ENCODE data around the gene EIF2D. TPM values are rescaled to one million over a fixed set of nuclear protein-coding genes. Genes with fewer than 3 reads are reported as not detected.

The EIF2D gene
- total and polyA plus RNA-seq, 9 of the 15 experiments (the other 6 are each of a cell fraction or from before 2014, with no cell fraction given), result 81.1 to 138 (median 93.9) TPM

- TF ChIP-seq HNRNPLL (IDR thresholded peaks at IDR 0.05; ENCODE audit: low read depth, low read length, poor library complexity, severe bottlenecking), result no peak
- no peak for TF ChIP-seq SAFB (IDR thresholded peaks at IDR 0.05; ENCODE audit: borderline replicate concordance, low read depth, low read length)
- no peak for TF ChIP-seq HLTF (IDR thresholded peaks at IDR 0.05)
- TF ChIP-seq CBX8 (IDR thresholded peaks at IDR 0.05; ENCODE audit: borderline replicate concordance, extremely low read depth, low read depth, low read length, poor library complexity, severe bottlenecking), result no peak
- no peak for TF ChIP-seq BRCA1 (IDR thresholded peaks at IDR 0.05)
- no peak for TF ChIP-seq BRCA1 (CRISPR knock-in tag; IDR thresholded peaks at IDR 0.05)
- TF ChIP-seq NFRKB (IDR thresholded peaks at IDR 0.05; ENCODE audit: low read depth), result no peak
- TF ChIP-seq NFIX (CRISPR knock-in tag; IDR thresholded peaks at IDR 0.05; ENCODE audit: low read depth), result no peak
- no peak for TF ChIP-seq ZBTB43 (CRISPR knock-in tag; IDR thresholded peaks at IDR 0.05)
- no peak for TF ChIP-seq SMAD1 (IDR thresholded peaks at IDR 0.05; ENCODE audit: low read depth, low read length, partially characterized antibody)
- TF ChIP-seq SAP30 (IDR thresholded peaks at IDR 0.05; ENCODE audit: borderline replicate concordance, insufficient read depth, low read depth, low read length, poor library complexity, severe bottlenecking), result no peak
- no peak for TF ChIP-seq KDM1A (IDR thresholded peaks at IDR 0.05)
- TF ChIP-seq THAP7 (CRISPR knock-in tag; IDR thresholded peaks at IDR 0.05), result no peak
- no peak for TF ChIP-seq BRD9 (IDR thresholded peaks at IDR 0.05; ENCODE audit: low read depth, partially characterized antibody)
- TF ChIP-seq ZNF407 (IDR thresholded peaks at IDR 0.05; ENCODE audit: low read depth), result no peak
- TF ChIP-seq KLF10 (CRISPR knock-in tag; IDR thresholded peaks at IDR 0.05), result no peak
- TF ChIP-seq MXI1 (IDR thresholded peaks at IDR 0.05; ENCODE audit: low read depth, low read length), result no peak
Measured at GRCh38 chr1:206544562-206545257, 67.6 kb downstream of the EIF2D start (continued).
